Measurements from ENCODE around the gene KANK3. TPM values are rescaled to one million over a fixed set of nuclear protein-coding genes. Genes with fewer than 3 reads are reported as not detected.

KANK3 gene
- total and polyA plus RNA-seq, 2 of the 8 experiments (the other 6 are each of a cell fraction or from before 2014, with no cell fraction given): 2.5 to 4.2 TPM

GRCh38 chr19:8329996-8330395 lies 13.1 kb downstream of the KANK3 start:
- Histone ChIP-seq H3K18ac (ENCODE audit: extremely low read depth, low read length) (no peak overlapping the region), H3K4me3 (ENCODE audit: extremely low read depth in 1 of 4, insufficient read depth in 2 of 4, low read depth in 3 of 4, low read length in 4 of 4) (no peak overlapping the region), H3K4ac (replicated peaks; ENCODE audit: insufficient read length, low read depth, low read length) (no peak overlapping the region), H2AK5ac (ENCODE audit: low read depth, low read length) (no peak overlapping the region), H3K23me2 (ENCODE audit: low read depth, low read length) (peaks cover 16% of the 10 kb centered on the region; the same call in 1 of the 2 replicates), H2BK5ac (ENCODE audit: low read depth, low read length) (no peak overlapping the region; the same call in 1 of the 2 replicates), H4K91ac (replicated peaks; ENCODE audit: insufficient read length, low read length) (no peak overlapping the region), H4K8ac (ENCODE audit: extremely low read depth, insufficient read depth, low read length) (no peak overlapping the region), H3K9me3 (ENCODE audit: insufficient read depth in 2 of 2, low read depth in 1 of 2, low read length in 1 of 2) (no peaks in the 10 kb centered on the region), H3K27me3 (replicated peaks in 1 of 4; ENCODE audit: control insufficient read depth in 3 of 4, extremely low read depth in 1 of 4, insufficient read depth in 3 of 4, low read length in 3 of 4) (peaks cover 21 to 31% (median 30%) of the 10 kb centered on the region in 4 experiments), H3K14ac (ENCODE audit: insufficient read length) (no peak overlapping the region), H3K79me1 (ENCODE audit: low read depth, low read length) (no peaks in the 10 kb centered on the region), H2BK20ac (ENCODE audit: low read length) (peak overlapping the region; percentile 72; the same call in 1 of the 2 replicates), H2BK12ac (ENCODE audit: low read depth, low read length) (no peak overlapping the region), H2BK120ac (replicated peaks; ENCODE audit: low read depth, low read length) (no peak overlapping the region), H4K5ac (ENCODE audit: insufficient read length, low read depth, low read length) (no peak overlapping the region), H3K79me2 (ENCODE audit: control insufficient read depth in 1 of 2, insufficient read depth in 2 of 2, low read length in 2 of 2) (no peaks in the 10 kb centered on the region), H4K20me1 (replicated peaks in 1 of 2; ENCODE audit: control insufficient read depth in 1 of 2, insufficient read depth in 2 of 2, low read length in 2 of 2) (no peaks in the 10 kb centered on the region), H3K36me3 (ENCODE audit: control insufficient read depth in 2 of 4, insufficient read depth in 4 of 4, low read length in 3 of 4) (peaks cover 0 to 4% (median 0%) of the 10 kb centered on the region in 4 experiments; a peak in 1 of 8 replicates), H3K4me2 (ENCODE audit: insufficient read depth in 1 of 2, low read depth in 2 of 2, low read length in 2 of 2) (no peak overlapping the region), H3K4me1 (replicated peaks in 1 of 4; ENCODE audit: control insufficient read depth in 3 of 4, insufficient read depth in 4 of 4, low read length in 3 of 4) (peaks cover 0 to 17% (median 8%) of the 10 kb centered on the region in 4 experiments; a peak in 6 of 7 replicates), H2BK15ac (ENCODE audit: low read length) (0 out of 2 replicates have a peak overlapping the region, but pooled peaks have one; percentile 5), H3K27ac (ENCODE audit: low read depth, low read length) (no peak overlapping the region), H2AFZ (ENCODE audit: low read length) (no peak overlapping the region), H3K9ac (replicated peaks in 1 of 4; ENCODE audit: extremely low read depth in 1 of 4, low read depth in 3 of 4, low read length in 3 of 4) (no peak overlapping the region), H3K56ac (replicated peaks; ENCODE audit: insufficient read length, low read depth, low read length) (no peak overlapping the region), H3K23ac (ENCODE audit: insufficient read length) (no peak overlapping the region)
- DNase-seq (ENCODE audit: low read depth in 1 of 2, low spot score in 2 of 2) (no peak), FAIRE-seq (no peak)
- CTCF ChIA-PET (ENCODE audit: partially characterized antibody): interaction anchor here (1.0 to 2.8 kb wide), 4 partner anchors 8 to 24 kb away, joined by 3 to 9 read pairs (median 3); partner anchors contain the start of gene RPS28
- WGBS, 2 experiments (ENCODE audit: extremely low coverage in 1 of 2, insufficient coverage in 1 of 2, insufficient read length in 1 of 2, insufficient replicate concordance in 2 of 2, low coverage in 1 of 2, low lambda C conversion rate in 2 of 2, missing lambda C conversion rate in 1 of 2): 80% methylated on average over 3 of the region's 3 CpGs; no CpG with 5 or more reads in 1 of the 2 experiments
- no peak for TF ChIP-seq SUZ12 (IDR thresholded peaks at IDR 0.05; ENCODE audit: low read length)
- TF ChIP-seq TCF12 (IDR thresholded peaks at IDR 0.05; ENCODE audit: low read depth, low read length): no peak
- TF ChIP-seq RFX5 (IDR thresholded peaks at IDR 0.05; ENCODE audit: borderline replicate concordance, low read depth, low read length): no peak
- TF ChIP-seq TBP (IDR thresholded peaks at IDR 0.05; ENCODE audit: low read depth, low read length): no peak
- no peak for TF ChIP-seq MAFK (IDR thresholded peaks at IDR 0.05; ENCODE audit: low read depth, low read length)
- no peak for TF ChIP-seq NRF1 (IDR thresholded peaks at IDR 0.05; ENCODE audit: low read depth, low read length)
- POLR2A ChIA-PET (ENCODE audit: partially characterized antibody): interaction anchor here (1.5 to 27.1 kb wide), 3 partner anchors 14 to 60 kb away, joined by 4 to 583 read pairs (median 7); partner anchors contain the start of genes CD320, KANK3, NDUFA7 and RAB11B
